Measurements from ENCODE around the gene FGF6.

The FGF6 gene

GRCh38 chr12:4450551-4451112 is 5.0 kb upstream of the FGF6 start:
- H3K36me3 ChIP-seq, result no peaks in the 10 kb centered on the region
- TF ChIP-seq CTCF (IDR thresholded peaks at IDR 0.05), result no peak
- H3K4me1 ChIP-seq, result no peaks in the 10 kb centered on the region
- H3K27ac ChIP-seq, result no peak overlapping the region
- H3K27me3 ChIP-seq, result peaks cover 0 to 2% of the 10 kb centered on the region in 2 donors
- intact Hi-C loops (cut with DNase I; ENCODE audit: low total_unique reads), result no loop called here
- no peaks in the 10 kb centered on the region for H3K9me3 ChIP-seq
- no peak for DNase-seq
- H3K4me3 ChIP-seq, result no peak overlapping the region

- intact Hi-C loops (cut with DNase I; ENCODE audit: low total_unique reads), result no loop called here
- Histone ChIP-seq H3K9me3 (no peaks in the 10 kb centered on the region), H3K4me1 (no peaks in the 10 kb centered on the region), H3K4me3 (no peak overlapping the region), H3K27me3 (peaks cover 0 to 8% of the 10 kb centered on the region in 2 donors), H3K27ac (no peak overlapping the region), H3K36me3 (no peaks in the 10 kb centered on the region)
- no peak for DNase-seq
- TF ChIP-seq CTCF (IDR thresholded peaks at IDR 0.05), result no peak
Observed at GRCh38 chr12:4449851-4450221, 4.2 kb upstream of the FGF6 start.

GRCh38 chr12:4448943-4449850 is 3.6 kb upstream of the FGF6 start:
- Histone ChIP-seq H3K27ac (no peak overlapping the region), H3K4me3 (no peak overlapping the region), H3K36me3 (no peaks in the 10 kb centered on the region), H3K27me3 (peaks cover 0 to 8% of the 10 kb centered on the region in 2 donors), H3K9me3 (no peaks in the 10 kb centered on the region), H3K4me1 (no peaks in the 10 kb centered on the region)
- intact Hi-C loops (cut with DNase I; ENCODE audit: low total_unique reads), result no loop called here
- TF ChIP-seq CTCF (IDR thresholded peaks at IDR 0.05), result no peak
- DNase-seq, result no peak

GRCh38 chr12:4448371-4448940 is 2.8 kb upstream of the FGF6 start:
- no peaks in the 10 kb centered on the region for H3K36me3 ChIP-seq
- TF ChIP-seq CTCF (IDR thresholded peaks at IDR 0.05), result no peak
- peaks cover 0 to 10% of the 10 kb centered on the region in 2 donors for H3K27me3 ChIP-seq
- DNase-seq, result no peak
- no peaks in the 10 kb centered on the region for H3K4me1 ChIP-seq
- no peak overlapping the region for H3K27ac ChIP-seq
- intact Hi-C loops (cut with DNase I; ENCODE audit: low total_unique reads), result no loop called here
- H3K9me3 ChIP-seq, result no peaks in the 10 kb centered on the region
- no peak overlapping the region for H3K4me3 ChIP-seq

- H3K27ac ChIP-seq, result no peak overlapping the region
- no peak for DNase-seq
- H3K4me1 ChIP-seq, result no peaks in the 10 kb centered on the region
- no peak for TF ChIP-seq CTCF (IDR thresholded peaks at IDR 0.05)
- H3K27me3 ChIP-seq, result peaks cover 0 to 23% of the 10 kb centered on the region in 2 donors
- intact Hi-C loops (cut with DNase I; ENCODE audit: low total_unique reads), result no loop called here
- no peaks in the 10 kb centered on the region for H3K36me3 ChIP-seq
- no peak overlapping the region for H3K4me3 ChIP-seq
- no peaks in the 10 kb centered on the region for H3K9me3 ChIP-seq
Observed at GRCh38 chr12:4447151-4447550, 1.5 kb upstream of the FGF6 start.

Measured in tibial artery (tissue), 4 donors.